HEK293T (cell line): Measurements from ENCODE around the gene ZNF600.

Experiments used
- FOXK2 ChIP-seq: fragments of 450-650 bp; IDR thresholded peaks from 2 replicates; pipeline ENCODE4 v1.6.1; 2016; ENCODE audit warnings: mild to moderate bottlenecking
- HDGF ChIP-seq: fragments of 450-650 bp; IDR thresholded peaks from 2 replicates; pipeline ENCODE4 v1.6.1; 2017; ENCODE audit warnings: antibody characterized with exemption, borderline replicate concordance
- LEF1 ChIP-seq: fragments of 450-650 bp; IDR thresholded peaks from 2 replicates; pipeline ENCODE4 v1.6.1; 2017; ENCODE audit warnings: mild to moderate bottlenecking, borderline replicate concordance
- SP1 ChIP-seq: fragments of 450-650 bp; IDR thresholded peaks from 2 replicates; pipeline ENCODE4 v1.6.1; 2017
- SUZ12 ChIP-seq: fragments of 450-650 bp; IDR thresholded peaks from 2 replicates; pipeline ENCODE4 v1.6.1; 2016; ENCODE audit warnings: mild to moderate bottlenecking

- TF ChIP-seq SP1 (no peak), HDGF (no peak), LEF1 (no peak), SUZ12 (no peak), FOXK2 (no peak)
Observed at GRCh38 chr19:52741951-52742485, 44.6 kb downstream of the ZNF600 start.
